Activated naive CD4-positive, alpha-beta T cell treated with anti-CD3 and anti-CD28 coated beads, Interleukin-2, amount 10 ng/mL, durations not matched to agents 7 days and 5 days (primary cell): Measurements from ENCODE around the gene TIAM2.
"Not testable (repeated sequence)": the region's sequence is repeated elsewhere in the genome, so short reads cannot be mapped to it uniquely, and the experiment has no call there.

ENCODE experiments used
- CTCF ChIA-PET: fragments of 350-600 bp; sonication (Branson Sonifier 250); formaldehyde crosslinking; loops from one replicate; lab custom pipeline; 2021; ENCODE audit warnings: antibody characterized with exemption; lab: Charles Lee
- DNase-seq: peaks from one replicate; pipeline ENCODE4 v3.0.0-alpha.2; 2020
- H3K27ac Mint-ChIP-seq: one replicate; pipeline ENCODE4 v1.8.0; 2021; ENCODE audit warnings: mild to moderate bottlenecking, moderate library complexity, mixed read lengths
- H3K27me3 Mint-ChIP-seq: one replicate; pipeline ENCODE4 v1.8.0; 2021; ENCODE audit warnings: mild to moderate bottlenecking, mixed read lengths
- H3K36me3 Mint-ChIP-seq: one replicate; pipeline ENCODE4 v1.8.0; 2021; ENCODE audit warnings: mixed read lengths
- H3K4me1 Mint-ChIP-seq: one replicate; pipeline ENCODE4 v1.8.0; 2021; ENCODE audit warnings: mixed read lengths
- H3K4me3 Mint-ChIP-seq: one replicate; pipeline ENCODE4 v1.8.0; 2021; ENCODE audit warnings: mild to moderate bottlenecking, moderate library complexity, mixed read lengths
- H3K9me3 Mint-ChIP-seq: one replicate; pipeline ENCODE4 v1.8.0; 2021; ENCODE audit warnings: mixed read lengths

Gene TIAM2

GRCh38 chr6:155262655-155263054, 267.5 kb downstream of the TIAM2 start:
- DNase-seq, result no peak
- H3K27me3 Mint-ChIP-seq, result no peaks in the 10 kb centered on the region
- H3K9me3 Mint-ChIP-seq, result no peaks in the 10 kb centered on the region
- no peaks in the 10 kb centered on the region for H3K4me1 Mint-ChIP-seq
- no peak overlapping the region for H3K4me3 Mint-ChIP-seq
- CTCF ChIA-PET, result no interaction called here
- H3K27ac Mint-ChIP-seq, result peak overlapping the region; percentile 6
- peaks cover 27% of the 10 kb centered on the region for H3K36me3 Mint-ChIP-seq

GRCh38 chr6:155263373-155264063, 268.4 kb downstream of the TIAM2 start, which contains the start of gene CLDN20:
CLDN20 (plus strand) TSS chr6:155264013; CDS start chr6:155275720, 11,707 bp downstream.
- Mint-ChIP-seq H3K27me3 (no peaks in the 10 kb centered on the region), H3K4me1 (peaks cover 4% of the 10 kb centered on the region), H3K4me3 (no peak within 1 kb of the TSS), H3K36me3 (peaks cover 30% of the 10 kb centered on the region), H3K9me3 (no peaks in the 10 kb centered on the region), H3K27ac (no peak within 1 kb of the TSS)
- no peak for DNase-seq
- CTCF ChIA-PET, result no interaction called here

GRCh38 chr6:155264693-155265320, 269.7 kb downstream of the TIAM2 start:
- Mint-ChIP-seq H3K4me3 (no peak overlapping the region), H3K4me1 (peaks cover 4% of the 10 kb centered on the region), H3K27me3 (no peaks in the 10 kb centered on the region), H3K36me3 (peaks cover 30% of the 10 kb centered on the region), H3K9me3 (no peaks in the 10 kb centered on the region), H3K27ac (no peak overlapping the region)
- CTCF ChIA-PET, result no interaction called here
- DNase-seq, result no peak

GRCh38 chr6:155265843-155266535, 270.9 kb downstream of the TIAM2 start:
- CTCF ChIA-PET, result interaction anchor here (4.2 kb wide), 1 partner anchor 88 kb away, joined by 25 read pairs; no protein-coding TSS in a partner anchor
- H3K36me3 Mint-ChIP-seq, result peaks cover 27% of the 10 kb centered on the region

DNA sequence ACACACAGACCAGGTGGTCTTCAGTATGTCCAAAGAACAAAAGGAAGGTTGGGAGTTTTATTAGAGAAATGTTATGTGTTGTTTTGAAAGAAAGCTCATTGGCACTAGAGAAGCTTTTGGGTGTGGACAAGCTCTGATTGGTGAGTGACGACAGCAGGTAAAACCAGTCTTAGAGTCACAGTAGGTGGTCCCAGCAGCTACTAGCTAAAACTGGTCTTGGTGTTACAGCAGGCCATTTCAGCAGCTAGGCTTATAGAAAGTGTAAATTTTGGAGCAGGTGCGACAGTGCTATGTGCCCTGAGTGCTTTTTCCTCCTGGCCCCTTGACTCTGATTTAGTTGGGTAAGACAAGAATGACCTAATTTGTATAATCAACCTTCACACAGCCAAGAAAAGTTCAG, 272.3 kb downstream of the TIAM2 start:
- H3K9me3 Mint-ChIP-seq, result no peaks in the 10 kb centered on the region
- no peaks in the 10 kb centered on the region for H3K27me3 Mint-ChIP-seq
- no peak overlapping the region for H3K27ac Mint-ChIP-seq
- peaks cover 4% of the 10 kb centered on the region for H3K4me1 Mint-ChIP-seq
- peaks cover 29% of the 10 kb centered on the region for H3K36me3 Mint-ChIP-seq
- H3K4me3 Mint-ChIP-seq, result no peak overlapping the region
- CTCF ChIA-PET, result interaction anchor here (1.0 to 4.2 kb wide), 3 partner anchors 10 to 89 kb away, joined by 5 to 25 read pairs (median 5); no protein-coding TSS in a partner anchor
- DNase-seq, result no peak

More at GRCh38 chr6:155265843-155266535, 270.9 kb downstream of the TIAM2 start:
- Mint-ChIP-seq H3K4me1 (peaks cover 4% of the 10 kb centered on the region), H3K27me3 (no peaks in the 10 kb centered on the region), H3K4me3 (no peak overlapping the region), H3K27ac (no peak overlapping the region), H3K9me3 (no peaks in the 10 kb centered on the region)
- no peak for DNase-seq

GRCh38 chr6:155268088-155268867, 273.2 kb downstream of the TIAM2 start:
- not testable (repeated sequence) for H3K27ac Mint-ChIP-seq, H3K27me3 Mint-ChIP-seq, H3K4me1 Mint-ChIP-seq, H3K4me3 Mint-ChIP-seq, H3K9me3 Mint-ChIP-seq
- CTCF ChIA-PET, result interaction anchor here (0.7 to 4.2 kb wide), 7 partner anchors 9 to 341 kb away, joined by 3 to 25 read pairs (median 4); no protein-coding TSS in a partner anchor
- H3K36me3 Mint-ChIP-seq, result peaks cover 34% of the 10 kb centered on the region
- DNase-seq, result peak; percentile 30

DNA sequence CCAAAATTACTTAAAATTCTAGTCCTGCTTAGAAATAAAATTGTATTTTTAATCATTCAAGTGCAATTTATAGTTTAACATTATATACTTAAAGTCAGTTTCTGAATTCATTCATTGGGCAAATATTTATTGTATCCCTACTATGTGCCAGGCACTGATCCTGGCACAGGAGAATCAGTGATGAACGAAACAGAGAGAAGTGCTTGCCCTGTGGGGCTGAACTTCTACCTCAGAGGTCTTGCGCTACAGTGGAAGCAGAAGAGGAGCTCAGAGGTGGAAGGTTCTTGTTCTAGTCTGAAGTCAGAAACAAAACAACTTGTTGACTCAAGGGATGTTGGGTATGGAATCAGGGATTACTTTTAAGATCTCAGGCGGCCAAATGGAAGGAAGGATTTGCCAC, 274.6 kb downstream of the TIAM2 start:
- no peak for DNase-seq
- peaks cover 4% of the 10 kb centered on the region for H3K4me1 Mint-ChIP-seq
- H3K27ac Mint-ChIP-seq, result no peak overlapping the region
- CTCF ChIA-PET, result interaction anchor here (1.3 to 4.2 kb wide), 4 partner anchors 48 to 343 kb away, joined by 3 to 25 read pairs (median 5); no protein-coding TSS in a partner anchor
- H3K4me3 Mint-ChIP-seq, result no peak overlapping the region
- no peaks in the 10 kb centered on the region for H3K9me3 Mint-ChIP-seq
- H3K27me3 Mint-ChIP-seq, result no peaks in the 10 kb centered on the region
- peaks cover 30% of the 10 kb centered on the region for H3K36me3 Mint-ChIP-seq

- Mint-ChIP-seq H3K27ac (no peak overlapping the region), H3K9me3 (no peaks in the 10 kb centered on the region), H3K4me3 (no peak overlapping the region), H3K4me1 (peaks cover 4% of the 10 kb centered on the region), H3K27me3 (no peaks in the 10 kb centered on the region), H3K36me3 (peaks cover 34% of the 10 kb centered on the region)
- CTCF ChIA-PET, result interaction anchor here (0.6 to 2.6 kb wide), 3 partner anchors 9 to 595 kb away, joined by 3 to 6 read pairs (median 3); no protein-coding TSS in a partner anchor
- DNase-seq, result no peak
Measured at GRCh38 chr6:155270561-155271091, 275.5 kb downstream of the TIAM2 start.

GRCh38 chr6:155271145-155271544, 276.0 kb downstream of the TIAM2 start:
- Mint-ChIP-seq H3K27ac (no peak overlapping the region), H3K27me3 (no peaks in the 10 kb centered on the region), H3K4me1 (peaks cover 4% of the 10 kb centered on the region), H3K4me3 (no peak overlapping the region), H3K9me3 (no peaks in the 10 kb centered on the region), H3K36me3 (peaks cover 30% of the 10 kb centered on the region)
- CTCF ChIA-PET, result interaction anchor here (0.9 to 2.6 kb wide), 2 partner anchors 9 to 344 kb away, joined by 3 to 6 read pairs; no protein-coding TSS in a partner anchor
- no peak for DNase-seq

GRCh38 chr6:155272353-155273232, 277.5 kb downstream of the TIAM2 start:
- peaks cover 4% of the 10 kb centered on the region for H3K4me1 Mint-ChIP-seq
- no peak overlapping the region for H3K27ac Mint-ChIP-seq
- no peak for DNase-seq
- no peaks in the 10 kb centered on the region for H3K9me3 Mint-ChIP-seq
- CTCF ChIA-PET, result interaction anchor here (0.7 to 1.2 kb wide), 2 partner anchors 8 to 51 kb away, joined by 3 to 4 read pairs; no protein-coding TSS in a partner anchor
- no peaks in the 10 kb centered on the region for H3K27me3 Mint-ChIP-seq
- H3K4me3 Mint-ChIP-seq, result no peak overlapping the region
- H3K36me3 Mint-ChIP-seq, result peaks cover 26% of the 10 kb centered on the region

DNA sequence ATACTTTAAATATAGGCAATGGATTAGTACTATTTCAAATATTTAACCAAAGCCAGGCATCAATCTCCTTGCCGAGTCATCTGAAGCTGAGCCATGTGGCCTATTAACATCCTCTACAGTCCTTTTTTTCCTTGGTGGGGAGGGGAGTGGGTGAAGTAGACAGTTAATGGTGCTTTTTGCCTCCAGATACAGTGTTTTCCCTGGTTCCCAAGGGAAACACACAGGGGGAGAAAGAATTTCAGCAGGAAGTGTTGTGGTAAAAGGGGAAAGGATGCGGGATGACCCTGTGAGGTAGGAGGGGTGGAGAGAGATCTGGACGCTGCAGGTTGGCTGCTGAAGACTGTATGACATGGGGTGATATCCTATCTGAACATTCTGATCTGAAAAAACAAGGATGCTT, 278.3 kb downstream of the TIAM2 start:
- H3K4me3 Mint-ChIP-seq, result no peak overlapping the region
- DNase-seq, result no peak
- no peaks in the 10 kb centered on the region for H3K27me3 Mint-ChIP-seq
- CTCF ChIA-PET, result no interaction called here
- H3K27ac Mint-ChIP-seq, result no peak overlapping the region
- no peaks in the 10 kb centered on the region for H3K9me3 Mint-ChIP-seq
- peaks cover 24% of the 10 kb centered on the region for H3K36me3 Mint-ChIP-seq
- no peaks in the 10 kb centered on the region for H3K4me1 Mint-ChIP-seq

DNA sequence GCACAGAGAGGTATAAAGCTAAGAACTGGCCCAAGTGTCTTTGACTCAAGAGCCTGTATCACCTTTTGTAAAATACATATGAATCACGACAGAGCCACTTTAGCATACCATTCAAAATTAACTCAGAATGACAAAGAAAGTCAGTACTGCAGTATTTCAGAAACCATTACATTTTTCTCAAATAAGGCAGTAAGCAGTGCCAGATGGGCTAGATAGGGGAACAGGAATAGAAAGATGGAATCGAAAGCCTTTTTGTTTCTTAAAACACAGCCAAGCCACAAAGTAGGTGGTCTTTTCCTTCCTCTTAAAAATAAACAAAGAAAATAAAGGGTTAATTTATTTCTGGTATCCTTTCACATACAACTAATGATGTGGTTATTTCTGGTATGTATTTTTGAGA, 279.0 kb downstream of the TIAM2 start:
- Mint-ChIP-seq H3K4me3 (no peak overlapping the region), H3K27me3 (no peaks in the 10 kb centered on the region), H3K4me1 (no peaks in the 10 kb centered on the region), H3K27ac (no peak overlapping the region), H3K36me3 (peaks cover 29% of the 10 kb centered on the region), H3K9me3 (no peaks in the 10 kb centered on the region)
- DNase-seq, result no peak
- CTCF ChIA-PET, result no interaction called here

GRCh38 chr6:155274533-155274932, 279.4 kb downstream of the TIAM2 start:
- no peak overlapping the region for H3K4me3 Mint-ChIP-seq
- H3K27ac Mint-ChIP-seq, result no peak overlapping the region
- DNase-seq, result no peak
- H3K36me3 Mint-ChIP-seq, result peaks cover 32% of the 10 kb centered on the region
- no peaks in the 10 kb centered on the region for H3K27me3 Mint-ChIP-seq
- CTCF ChIA-PET, result no interaction called here
- H3K9me3 Mint-ChIP-seq, result no peaks in the 10 kb centered on the region
- no peaks in the 10 kb centered on the region for H3K4me1 Mint-ChIP-seq
